Measurements from ENCODE around the gene BANP. TPM values are rescaled to one million over a fixed set of nuclear protein-coding genes. Genes with fewer than 3 reads are reported as not detected.

The BANP gene
- polyA plus RNA-seq, 1 of the 3 experiments (the other 2 are of a cell fraction) = 16.8 TPM

GRCh38 chr16:88070341-88070740 is 119.1 kb downstream of the BANP start:
- WGBS (ENCODE audit: low lambda C conversion rate) = 90% methylated on average over 12 of the region's 12 CpGs
- no peak for TF ChIP-seq RCOR1 (IDR thresholded peaks at IDR 0.05; ENCODE audit: low read length)
- no peak for TF ChIP-seq MXI1 (IDR thresholded peaks at IDR 0.05; ENCODE audit: low read depth, low read length)
- no peak for TF ChIP-seq EP300 (IDR thresholded peaks at IDR 0.05; ENCODE audit: borderline replicate concordance in 1 of 2, low read depth in 1 of 2, low read length in 1 of 2)
- TF ChIP-seq RAD21 (IDR thresholded peaks at IDR 0.05; ENCODE audit: low read length) = no peak
- TF ChIP-seq EZH2phosphoT487 (IDR thresholded peaks at IDR 0.05; ENCODE audit: borderline replicate concordance, low read depth) = no peak
- TF ChIP-seq SMC3 (IDR thresholded peaks at IDR 0.05; ENCODE audit: low read depth, low read length) = no peak
- no peak for TF ChIP-seq POLR2AphosphoS5 (IDR thresholded peaks at IDR 0.05; ENCODE audit: low read depth, low read length)
- no peak for TF ChIP-seq FOSL2 (IDR thresholded peaks at IDR 0.05; ENCODE audit: borderline replicate concordance, low read depth)
- TF ChIP-seq USF2 (IDR thresholded peaks at IDR 0.05; ENCODE audit: borderline replicate concordance, low read depth, low read length) = no peak
- no peak for TF ChIP-seq YY1 (IDR thresholded peaks at IDR 0.05; ENCODE audit: low read depth)
- TF ChIP-seq TCF12 (IDR thresholded peaks at IDR 0.05) = no peak
- no peak for TF ChIP-seq TAF1 (IDR thresholded peaks at IDR 0.05; ENCODE audit: borderline replicate concordance, low read depth, low read length)
- TF ChIP-seq GATA2 (CRISPR knock-in tag; IDR thresholded peaks at IDR 0.05) = no peak
- TF ChIP-seq MAX (IDR thresholded peaks at IDR 0.05; ENCODE audit: low read depth) = no peak
- TF ChIP-seq ELF1 (IDR thresholded peaks at IDR 0.05) = no peak
- TF ChIP-seq GABPA (IDR thresholded peaks at IDR 0.05; ENCODE audit: low read depth) = no peak
- no peak for TF ChIP-seq TEAD4 (IDR thresholded peaks at IDR 0.05; ENCODE audit: borderline replicate concordance, insufficient read depth)
- TF ChIP-seq SIN3A (IDR thresholded peaks at IDR 0.05; ENCODE audit: borderline replicate concordance, low read depth, low read length) = no peak
- no peak for TF ChIP-seq CHD2 (IDR thresholded peaks at IDR 0.05; ENCODE audit: low read length, partially characterized antibody)

More at GRCh38 chr16:88070341-88070740, 119.1 kb downstream of the BANP start:
- Histone ChIP-seq H3K36me3 (replicated peaks in 1 of 2; ENCODE audit: control insufficient read depth in 1 of 2, insufficient read depth in 2 of 2, low read length in 1 of 2) (peaks cover 0 to 18% of the 10 kb centered on the region in 2 experiments), H3K79me2 (ENCODE audit: insufficient read depth) (no peaks in the 10 kb centered on the region), H4K20me1 (ENCODE audit: insufficient read depth) (no peaks in the 10 kb centered on the region), H3K9ac (no peak overlapping the region), H3K4me2 (no peak overlapping the region), H3K9me3 (no peaks in the 10 kb centered on the region), H3K4me3 (ENCODE audit: low read depth in 2 of 2, low read length in 1 of 2) (no peak overlapping the region), H2AFZ (ENCODE audit: low read depth) (no peak overlapping the region), H3K9me2 (no peaks in the 10 kb centered on the region), H3K27me3 (ENCODE audit: insufficient read depth) (no peaks in the 10 kb centered on the region), H3K4me1 (ENCODE audit: control insufficient read depth in 1 of 2, insufficient read depth in 2 of 2, low read depth in 1 of 2, low read length in 1 of 2) (peaks cover 0 to 2% of the 10 kb centered on the region in 2 experiments; a peak in 1 of 4 replicates), H3F3A (replicated peaks; ENCODE audit: insufficient read depth) (no peaks in the 10 kb centered on the region), H3K27ac (ENCODE audit: low read depth in 2 of 2, low read length in 1 of 2) (no peak overlapping the region)
- CTCF ChIA-PET = interaction anchor here (0.8 kb wide), 1 partner anchor 381 kb away, joined by 3 read pairs; no protein-coding TSS in a partner anchor
- POLR2A ChIA-PET = no interaction called here
- DNase-seq = no peak
